Measurements from ENCODE around the gene LSM6. TPM values are rescaled to one million over a fixed set of nuclear protein-coding genes. Genes with fewer than 3 reads are reported as not detected.

LSM6 gene
- total RNA-seq, 1 experiment from 2014 or later = 32.4 TPM

DNA sequence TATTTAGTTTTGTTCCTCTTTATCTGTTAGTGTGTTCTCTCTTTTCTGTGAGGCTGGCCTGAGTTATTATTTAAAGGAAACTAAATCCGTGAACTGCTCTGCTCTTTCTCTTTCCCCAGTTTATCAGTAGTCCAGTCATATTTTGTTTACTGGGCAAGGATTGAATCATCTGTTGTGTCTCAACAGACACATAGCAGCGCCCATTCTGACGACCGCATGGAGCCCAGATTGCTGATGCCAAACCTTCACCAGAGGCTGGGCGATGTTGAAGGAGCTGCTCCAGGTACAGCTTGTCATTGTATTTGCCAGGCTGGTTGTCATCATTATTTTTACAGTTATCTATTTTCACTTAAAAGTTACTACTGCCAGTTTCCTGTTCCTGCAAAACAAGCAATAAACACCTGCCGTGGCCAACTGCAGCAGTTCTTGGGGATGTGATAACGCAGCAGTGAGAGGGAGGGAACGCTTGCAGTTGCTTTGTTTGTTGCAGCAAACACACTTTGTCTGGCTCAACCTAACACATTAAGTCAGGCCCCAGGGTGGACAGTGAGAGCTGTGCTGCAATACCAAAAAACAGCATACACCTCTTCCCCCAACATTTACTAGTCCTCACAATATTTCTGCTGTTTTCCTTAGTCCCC lies 48.9 kb downstream of the LSM6 start:
- DNase-seq = no peak

DNA sequence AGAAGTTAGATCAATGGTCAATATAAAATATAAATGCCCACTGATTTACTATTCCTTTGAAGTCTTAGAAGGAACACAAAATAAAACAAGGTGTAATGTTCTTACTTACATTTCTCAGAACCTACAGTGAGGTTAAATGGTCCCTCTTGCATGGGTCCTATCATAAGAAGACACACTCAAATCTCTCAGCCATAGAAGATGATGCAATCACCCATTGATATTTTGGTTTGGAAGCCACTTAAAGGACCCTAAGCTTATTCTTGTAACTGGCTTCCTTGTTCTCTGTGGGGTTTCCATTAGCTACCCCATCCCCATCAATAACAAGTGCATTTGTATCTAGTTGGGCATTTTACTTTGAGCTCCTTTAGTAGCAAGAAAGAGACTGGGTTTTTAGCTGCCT lies 53.9 kb downstream of the LSM6 start:
- Histone ChIP-seq H3K36me3 (no peaks in the 10 kb centered on the region), H3K27me3 (no peaks in the 10 kb centered on the region), H3K9me3 (no peaks in the 10 kb centered on the region), H3K4me3 (no peak overlapping the region)
- DNase-seq = no peak

More for the DNA sequence above, 48.9 kb downstream of the LSM6 start:
- Histone ChIP-seq H3K4me3 (no peak overlapping the region), H3K9me3 (no peaks in the 10 kb centered on the region), H3K27me3 (no peaks in the 10 kb centered on the region), H3K36me3 (no peaks in the 10 kb centered on the region)

DNA sequence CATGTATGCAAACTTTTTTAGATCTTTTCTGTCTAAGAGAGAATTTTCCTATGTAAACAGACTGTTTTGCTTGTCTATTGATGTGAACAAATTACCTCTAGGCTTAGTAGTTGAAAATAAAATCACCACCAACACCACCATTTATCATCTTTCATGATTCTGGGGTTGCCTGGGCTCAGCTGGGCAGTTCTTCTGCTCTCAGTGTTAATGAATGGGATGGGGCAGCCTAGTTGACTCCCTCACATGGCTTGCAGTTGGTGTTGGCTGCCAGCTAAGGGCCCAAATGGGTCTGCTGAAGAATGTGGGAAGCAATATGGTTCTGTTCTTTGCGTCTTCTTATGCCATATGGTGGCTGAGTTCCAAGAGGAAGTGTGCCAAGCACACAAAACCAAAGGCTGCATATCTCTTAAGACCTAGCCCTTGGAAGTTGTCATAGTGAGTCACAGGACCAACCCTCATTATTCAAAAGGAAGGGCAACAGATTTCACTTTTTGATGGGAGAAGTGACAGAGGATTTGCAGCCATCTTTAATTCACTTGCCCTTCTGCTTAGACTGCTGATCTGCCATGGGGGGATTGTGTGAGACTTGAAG lies 56.7 kb downstream of the LSM6 start:
- H3K4me3 ChIP-seq = no peak overlapping the region
- DNase-seq = no peak
- no peaks in the 10 kb centered on the region for H3K27me3 ChIP-seq
- H3K36me3 ChIP-seq = no peaks in the 10 kb centered on the region
- no peaks in the 10 kb centered on the region for H3K9me3 ChIP-seq

DNA sequence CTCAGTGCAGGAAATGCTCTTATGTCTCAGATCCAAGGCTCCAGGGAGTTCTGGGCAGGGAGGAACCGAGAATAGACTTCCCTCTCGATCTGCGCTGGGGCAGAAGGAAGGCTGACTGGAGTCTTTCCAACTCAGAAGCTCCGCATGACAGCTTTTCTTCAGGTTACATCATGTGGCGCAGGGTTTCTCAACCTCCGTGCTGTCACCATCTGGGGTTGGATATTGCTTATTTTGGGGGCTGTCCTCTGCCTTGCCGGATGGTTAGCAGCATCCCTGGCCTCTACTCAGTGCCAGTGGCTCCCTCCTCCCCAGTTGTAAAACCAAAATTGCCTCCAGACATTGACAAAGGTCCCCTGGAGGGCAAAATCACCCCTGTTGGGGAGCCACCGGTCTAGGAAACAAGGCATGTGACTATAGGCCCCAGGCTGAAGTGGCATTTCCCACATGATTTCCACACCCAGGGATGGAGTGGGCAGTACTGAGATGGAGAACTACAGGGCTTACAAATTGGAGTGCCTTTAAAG lies 60.2 kb downstream of the LSM6 start:
- no peaks in the 10 kb centered on the region for H3K36me3 ChIP-seq
- no peak overlapping the region for H3K4me3 ChIP-seq
- no peak for DNase-seq
- H3K9me3 ChIP-seq = no peaks in the 10 kb centered on the region
- H3K27me3 ChIP-seq = no peaks in the 10 kb centered on the region

DNA sequence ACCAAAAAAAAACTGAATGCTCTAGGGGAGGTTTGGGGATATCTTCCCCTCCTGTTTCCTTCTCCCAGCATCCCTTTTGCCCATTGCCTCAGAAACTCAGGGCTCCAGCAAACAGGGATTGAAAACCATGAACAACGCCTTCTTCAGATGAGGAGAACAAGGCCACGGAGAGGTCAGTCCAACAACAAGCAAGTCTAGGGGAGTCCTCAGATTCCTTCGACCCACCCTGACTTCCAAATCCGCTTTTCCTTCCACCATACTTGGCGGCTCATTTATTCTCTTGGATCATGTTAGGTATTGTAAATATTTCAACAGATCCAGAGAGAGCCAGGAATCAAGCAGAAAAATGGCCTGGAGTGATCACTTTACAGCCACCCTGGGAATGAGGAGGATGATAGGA lies 60.7 kb downstream of the LSM6 start:
- no peaks in the 10 kb centered on the region for H3K9me3 ChIP-seq
- no peak overlapping the region for H3K4me3 ChIP-seq
- no peaks in the 10 kb centered on the region for H3K36me3 ChIP-seq
- no peak for DNase-seq
- no peaks in the 10 kb centered on the region for H3K27me3 ChIP-seq

DNA sequence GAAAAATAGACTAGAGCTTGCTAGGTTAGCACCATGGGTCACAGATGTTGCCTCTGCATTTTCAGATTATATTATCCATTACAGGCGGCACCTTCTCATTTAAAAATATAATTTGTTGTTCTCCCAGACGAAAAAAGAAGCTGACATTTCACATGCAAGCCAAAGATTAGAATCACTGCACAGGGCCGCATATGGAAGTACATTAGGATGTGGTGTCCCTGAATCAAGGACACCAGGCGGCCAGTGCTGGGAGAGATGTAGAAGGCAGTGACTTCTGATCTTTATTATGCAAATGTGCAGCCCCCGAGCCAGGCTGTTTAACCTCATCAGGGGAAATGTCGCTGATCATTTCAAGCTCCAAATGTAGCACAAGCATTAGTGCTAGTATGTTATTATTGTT lies 61.6 kb downstream of the LSM6 start:
- H3K4me3 ChIP-seq = no peak overlapping the region
- no peaks in the 10 kb centered on the region for H3K9me3 ChIP-seq
- no peaks in the 10 kb centered on the region for H3K36me3 ChIP-seq
- DNase-seq = no peak
- no peaks in the 10 kb centered on the region for H3K27me3 ChIP-seq

DNA sequence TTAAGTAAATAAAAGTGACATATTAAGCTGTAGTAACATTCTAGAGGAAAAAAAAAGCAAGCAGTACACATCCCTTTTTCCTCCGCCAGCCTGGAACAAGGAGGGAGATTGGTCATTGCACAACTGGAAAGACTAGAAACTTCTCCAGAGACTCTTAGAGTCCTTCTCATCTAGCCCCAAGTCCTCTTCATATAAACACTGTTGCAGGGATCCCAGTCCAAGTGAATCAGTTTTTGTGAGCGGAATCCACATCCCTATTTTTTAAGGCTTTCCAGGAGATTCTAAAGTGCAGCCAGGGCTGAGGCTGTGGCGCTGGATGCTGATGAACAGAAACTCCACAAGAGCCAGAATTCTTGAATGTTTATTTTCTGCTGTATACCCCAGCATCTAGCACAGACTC lies 62.6 kb downstream of the LSM6 start:
- H3K27me3 ChIP-seq = no peaks in the 10 kb centered on the region
- H3K9me3 ChIP-seq = no peaks in the 10 kb centered on the region
- H3K4me3 ChIP-seq = no peak overlapping the region
- H3K36me3 ChIP-seq = no peaks in the 10 kb centered on the region
- no peak for DNase-seq

Other genes starting within 250 kb of the LSM6 start
- 0.86 and 2.1 TPM in 2 replicates for gene ZNF827, start 236.9 kb upstream of the LSM6 start, total RNA-seq (2014; rRNA removed; shearing (Covaris generic); ENCODE audit: low replicate concordance)
- gene REELD1, start 38.8 kb downstream of the LSM6 start, total RNA-seq (2014; rRNA removed; shearing (Covaris generic); ENCODE audit: low replicate concordance) = 0.56 TPM in 1 of 2 replicates, not detected in the other

All from MG63 (cell line).